GM12878 (cell line): ENCODE results near the gene CCDC61. TPM values are rescaled to one million over a fixed set of nuclear protein-coding genes. Genes with fewer than 3 reads are reported as not detected.

ENCODE experiments used
- ATAC-seq: fragments of 200-7000 bp; cut with Tn5 transposase; 3 replicates; pipeline ENCODE4 v1.9.1; 2020; ENCODE audit warnings: mild to moderate bottlenecking, moderate library complexity
- BruUV-seq: library from RNA; stranded (reverse); fragments of 400-500 nt; replicated peaks from 2 replicates; lab custom pipeline; 2021; lab: Mats Ljungman, UMichigan
- CTCF ChIA-PET: fragments of 300-600 bp; sonication (Branson Sonifier 250); formaldehyde crosslinking; extraction: SDS; loops from one replicate; lab custom pipeline; 2021; ENCODE audit warnings: inconsistent platforms; lab: Yijun Ruan, JAX
- POLR2A ChIA-PET: fragments of 350-600 bp; formaldehyde crosslinking; extraction: SDS; loops from one replicate; lab custom pipeline; 2021; ENCODE audit warnings: inconsistent platforms; lab: Charles Lee
- RAD21 ChIA-PET: fragments of 300-600 bp; sonication (Branson Sonifier 250); formaldehyde crosslinking; loops from one replicate; lab custom pipeline; 2023; ENCODE audit warnings: antibody characterized with exemption; ENCODE audit not compliant: unreplicated experiment; lab: Charles Lee
- SMC1A ChIA-PET: fragments of 300-600 bp; sonication (Branson Sonifier 250); formaldehyde crosslinking; loops from one replicate; lab custom pipeline; 2023; ENCODE audit not compliant: unreplicated experiment, uncharacterized antibody; lab: Charles Lee
- DNase-seq: peaks from one replicate; pipeline ENCODE4 v3.0.0-alpha.2; 2011; ENCODE audit warnings: low read depth, low spot score
- FAIRE-seq: peaks from 3 replicates; lab custom pipeline; 2011; peaks lifted over from hg19 to GRCh38; lab: Jason Lieb, UNC
- H2AFZ ChIP-seq: 2 replicates; pipeline ENCODE4 v1.6.0; 2011; ENCODE audit warnings: low read depth, low read length, control low read depth; ENCODE audit not compliant: control insufficient read depth
- H3K27ac ChIP-seq: 2 replicates; pipeline ENCODE4 v1.5.1; 2011; ENCODE audit warnings: control low read depth; ENCODE audit not compliant: control insufficient read depth, insufficient read depth
- H3K27me3 ChIP-seq, 2 experiments: replicated peaks in 1 of 2; 2 replicates each; pipeline versions ENCODE4 v1.6.0 to v1.6.1; 2011; ENCODE audit warnings: low read length in 1 of 2; ENCODE audit not compliant: control insufficient read depth in 2 of 2, insufficient read depth in 2 of 2
- H3K36me3 ChIP-seq, 2 experiments: 2 replicates each; pipeline ENCODE4 v1.5.1; 2011; ENCODE audit warnings: low read length in 1 of 2; ENCODE audit not compliant: control insufficient read depth in 2 of 2, insufficient read depth in 2 of 2
- H3K4me1 ChIP-seq: 2 replicates; pipeline ENCODE4 v1.6.1; 2011; ENCODE audit warnings: mild to moderate bottlenecking, low read length, moderate library complexity, mixed read lengths; ENCODE audit not compliant: control insufficient read depth, insufficient read depth
- H3K4me2 ChIP-seq: 2 replicates; pipeline ENCODE4 v1.6.0; 2011; ENCODE audit warnings: control low read depth; ENCODE audit not compliant: control insufficient read depth, insufficient read depth
- H3K4me3 ChIP-seq: fragments of 200-600 bp; sonication (generic); 2 replicates; pipeline ENCODE4 v1.5.1; 2016
- H3K79me2 ChIP-seq: 2 replicates; pipeline ENCODE4 v1.6.0; 2011; ENCODE audit warnings: low read length; ENCODE audit not compliant: control insufficient read depth, insufficient read depth
- H3K9ac ChIP-seq: 2 replicates; pipeline ENCODE4 v1.8.0; 2011; ENCODE audit warnings: low read length, control low read depth, mixed read lengths; ENCODE audit not compliant: control insufficient read depth, insufficient read depth
- H3K9me3 ChIP-seq: replicated peaks from 3 replicates; pipeline ENCODE4 v1.5.1; 2011; ENCODE audit warnings: mild to moderate bottlenecking, low read length; ENCODE audit not compliant: control insufficient read depth, insufficient read depth
- H4K20me1 ChIP-seq: 2 replicates; pipeline ENCODE4 v1.6.0; 2011; ENCODE audit not compliant: control insufficient read depth, insufficient read depth
- CTCF ChIP-seq, 3 experiments: IDR thresholded peaks in 2 of 3; conservative IDR thresholded peaks in 1 of 3; 2 replicates each; pipeline ENCODE4 v1.5.1; 2011; ENCODE audit warnings: low read depth in 3 of 3, low read length in 3 of 3, mild to moderate bottlenecking in 3 of 3, control low read depth in 2 of 3, moderate library complexity in 2 of 3, inconsistent platforms in 1 of 3, mixed read lengths in 1 of 3; ENCODE audit not compliant: control insufficient read depth in 2 of 3, insufficient read depth in 1 of 3; ENCODE audit errors: extremely low read depth in 1 of 3
- JUNB ChIP-seq: IDR thresholded peaks from 2 replicates; pipeline ENCODE4 v1.6.1; 2016; ENCODE audit warnings: antibody characterized with exemption, mild to moderate bottlenecking
- TARDBP ChIP-seq: IDR thresholded peaks from 2 replicates; pipeline ENCODE4 v1.6.1; 2016; ENCODE audit warnings: borderline replicate concordance
- WGBS: methylation state at CpG from one replicate; pipeline ENCODE4 v1.1.6; 2016; ENCODE audit warnings: low lambda C conversion rate; ENCODE audit not compliant: insufficient replicate concordance, insufficient coverage; ENCODE audit errors: missing lambda C conversion rate; 5-methylcytosine and 5-hydroxymethylcytosine counted together
- in situ Hi-C: fragments of 300-500 bp; cut with MboI; formaldehyde crosslinking; loops from 9 replicates; pipeline ENCODE4 v1.14.3; 2018; ENCODE audit warnings: mixed read lengths
- intact Hi-C: fragments of 100-400 bp; cut with micrococcal nuclease; formaldehyde crosslinking; loops from one replicate; pipeline ENCODE4 v1.14.2; 2022; ENCODE audit not compliant: unreplicated experiment
- polyA plus RNA-seq, 11 experiments: library from polyadenylated mRNA; depleted of rRNA in 4 of 11; unstranded in 6 of 11; stranded (reverse) in 5 of 11; fragments of >200 nt; fragmentation: Nextera tagmentation in 4 of 11; fragmentation: Illumina TruSeq in 1 of 11; extraction: Ambion mirVana in 4 of 11; extraction: Trizol in 1 of 11; gene quantifications; 1 replicate in 1 of 11; 2 replicates in 10 of 11; pipeline versions ENCODE4 v1.2.1 to v1.2.3, GENCODE V29; 2011 to 2016; ENCODE audit warnings: inconsistent platforms in 2 of 11, missing spikeins in 2 of 11, low read depth in 1 of 11
- total RNA-seq, 4 experiments: library from RNA; depleted of rRNA in 3 of 4; stranded (reverse); fragments of >200 nt in 3 of 4; fragmentation: Illumina TruSeq in 1 of 4; extraction: Trizol in 1 of 4; gene quantifications; 2 replicates each; pipeline versions ENCODE4 v1.2.1 to v1.2.3, GENCODE V29; 2013 to 2021

CCDC61 gene
- total and polyA plus RNA-seq, 10 of the 15 experiments (the other 5 are each of a cell fraction or from before 2014, with no cell fraction given): 0.27 to 27.1 (median 8.7) TPM

- no peak for TF ChIP-seq JUNB
- TF ChIP-seq TARDBP: no peak
Observed at GRCh38 chr19:46063201-46063600, 67.9 kb downstream of the CCDC61 start (continued).

GRCh38 chr19:46065486-46066071 lies 70.3 kb downstream of the CCDC61 start:
- in situ Hi-C loops: no loop called here
- Histone ChIP-seq H3K4me3 (no peak overlapping the region), H4K20me1 (no peaks in the 10 kb centered on the region), H3K4me2 (no peak overlapping the region), H2AFZ (no peak overlapping the region)
- ChIA-PET SMC1A (no interaction called here), POLR2A (no interaction called here), RAD21 (no interaction called here)
- FAIRE-seq (no peak), DNase-seq (no peak), ATAC-seq (no peak)
- 34% methylated on average over 7 of the region's 7 CpGs for WGBS
- intact Hi-C loops: no loop called here
- no peak for TF ChIP-seq CTCF (IDR thresholded peaks at IDR 0.05 in 2 of 3, conservative IDR thresholded peaks at IDR 0.05 in 1 of 3; ENCODE audit: control insufficient read depth in 2 of 3, extremely low read depth in 1 of 3, insufficient read depth in 1 of 3, low read depth in 3 of 3, low read length in 3 of 3)
- TF ChIP-seq, all 136 proteins: peak for 0
- Histone ChIP-seq H3K79me2 (no peaks in the 10 kb centered on the region), H3K27ac (no peak overlapping the region), H3K27me3 (peaks cover 0 to 9% of the 10 kb centered on the region in 2 experiments; a peak in 2 of 4 replicates), H3K4me1 (no peaks in the 10 kb centered on the region), H3K9me3 (no peaks in the 10 kb centered on the region), H3K9ac (no peak overlapping the region), H3K36me3 (no peaks in the 10 kb centered on the region)
- CTCF ChIA-PET: interaction anchor here (1.1 to 1.2 kb wide), 3 partner anchors 10 to 200 kb away, joined by 3 read pairs; no protein-coding TSS in a partner anchor
- no TSS peak for BruUV-seq
